SU-DHL-6 (cell line): Measurements from ENCODE around the gene CCDC40.

ENCODE experiments used
- H2AFZ ChIP-seq: fragments of 200-600 bp; sonication (generic); 2 replicates; pipeline ENCODE4 v1.6.1; 2014; ENCODE audit warnings: low read depth, mild to moderate bottlenecking, moderate library complexity, mixed read lengths, antibody characterized with exemption, low read length; ENCODE audit not compliant: severe bottlenecking
- H3F3A ChIP-seq: fragments of 200-600 bp; shearing (Covaris generic); 2 replicates; pipeline ENCODE4 v1.6.0; 2016; ENCODE audit warnings: antibody characterized with exemption, mild to moderate bottlenecking; ENCODE audit not compliant: insufficient read depth
- H3K27ac ChIP-seq: fragments of 200-600 bp; sonication (generic); 2 replicates; pipeline ENCODE4 v1.5.1; 2016; ENCODE audit warnings: low read depth, mild to moderate bottlenecking, low read length, moderate library complexity, mixed read lengths
- H3K27me3 ChIP-seq: fragments of 200-600 bp; sonication (generic), shearing (Covaris generic); 2 replicates; pipeline ENCODE4 v1.6.0; 2014; ENCODE audit warnings: mild to moderate bottlenecking, low read length
- H3K36me3 ChIP-seq: fragments of 200-600 bp; sonication (generic); 2 replicates; pipeline ENCODE4 v1.6.1; 2014; ENCODE audit warnings: mild to moderate bottlenecking, low read length, mixed read lengths
- H3K4me2 ChIP-seq: fragments of 300-600, 200-600 bp; shearing (Covaris generic), sonication (generic); 2 replicates; pipeline ENCODE4 v1.6.0; 2014; ENCODE audit warnings: low read length, low read depth, mild to moderate bottlenecking; ENCODE audit not compliant: poor library complexity, severe bottlenecking
- H3K4me3 ChIP-seq: fragments of 200-600 bp; sonication (generic); 2 replicates; pipeline ENCODE4 v1.5.1; 2014; ENCODE audit warnings: antibody characterized with exemption, low read length, mild to moderate bottlenecking, mixed read lengths; ENCODE audit not compliant: insufficient read depth, poor library complexity, severe bottlenecking
- H3K79me2 ChIP-seq: fragments of 200-600 bp; sonication (generic); 2 replicates; pipeline ENCODE4 v1.6.1; 2014; ENCODE audit warnings: mild to moderate bottlenecking, low read length, moderate library complexity; ENCODE audit not compliant: insufficient read depth
- H3K9ac ChIP-seq: fragments of 200-600 bp; sonication (generic); 2 replicates; pipeline ENCODE4 v1.7.0; 2014; ENCODE audit warnings: mild to moderate bottlenecking, low read length
- H3K9me2 ChIP-seq: fragments of 200-600 bp; sonication (generic); replicated peaks from 2 replicates; pipeline ENCODE4 v1.6.1; 2014; ENCODE audit warnings: low read length; ENCODE audit not compliant: insufficient read depth
- H3K9me3 ChIP-seq: fragments of 200-600 bp; sonication (generic); 2 replicates; pipeline ENCODE4 v1.6.1; 2014; ENCODE audit warnings: low read length, mixed read lengths; ENCODE audit not compliant: insufficient read depth
- H4K20me1 ChIP-seq: fragments of 200-600 bp; sonication (generic); 2 replicates; pipeline ENCODE4 v1.6.1; 2014; ENCODE audit warnings: low read depth, mild to moderate bottlenecking, antibody characterized with exemption, low read length, moderate library complexity, mixed read lengths
- EZH2phosphoT487 ChIP-seq: fragments of 200-600 bp; sonication (generic), shearing (Covaris generic); conservative IDR thresholded peaks from 2 replicates; pipeline ENCODE4 v1.6.1; 2018; ENCODE audit warnings: mild to moderate bottlenecking, antibody characterized with exemption, low read length, moderate library complexity, mixed read lengths
- TF ChIP-seq, protein P1 (sequence below): fragments of 200-600 bp; sonication (generic); IDR thresholded peaks from one replicate; pipeline ENCODE4 v1.5.1; 2017; ENCODE audit warnings: antibody characterized with exemption, mild to moderate bottlenecking, low read length, moderate library complexity; ENCODE audit not compliant: insufficient read depth, poor library complexity, severe bottlenecking

Gene CCDC40

DNA sequence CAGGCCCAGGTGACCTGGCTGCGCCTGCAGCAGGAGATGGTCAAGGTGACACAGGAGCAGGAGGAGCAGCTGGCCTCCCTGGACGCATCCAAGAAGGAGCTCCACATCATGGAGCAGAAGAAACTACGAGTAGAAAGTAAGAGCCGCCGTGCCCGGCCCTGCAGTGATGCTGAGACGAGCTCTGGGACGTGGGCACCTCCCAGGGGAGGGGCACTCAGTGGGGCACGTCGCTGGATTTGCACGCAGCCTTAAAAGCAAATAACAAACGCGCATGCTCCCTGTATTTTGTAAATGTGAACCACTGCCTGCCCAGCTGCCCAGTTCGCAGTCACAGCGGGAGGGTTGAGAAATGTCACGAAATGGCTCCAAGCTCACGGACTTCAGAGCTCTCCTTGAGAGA is 49.6 kb downstream of the CCDC40 start:
- no peaks in the 10 kb centered on the region for H4K20me1 ChIP-seq
- no peaks in the 10 kb centered on the region for H3K79me2 ChIP-seq
- H3K27ac ChIP-seq: no peak overlapping the region
- no peaks in the 10 kb centered on the region for H3K36me3 ChIP-seq
- no peak overlapping the region for H2AFZ ChIP-seq
- TF ChIP-seq, protein P1, sequence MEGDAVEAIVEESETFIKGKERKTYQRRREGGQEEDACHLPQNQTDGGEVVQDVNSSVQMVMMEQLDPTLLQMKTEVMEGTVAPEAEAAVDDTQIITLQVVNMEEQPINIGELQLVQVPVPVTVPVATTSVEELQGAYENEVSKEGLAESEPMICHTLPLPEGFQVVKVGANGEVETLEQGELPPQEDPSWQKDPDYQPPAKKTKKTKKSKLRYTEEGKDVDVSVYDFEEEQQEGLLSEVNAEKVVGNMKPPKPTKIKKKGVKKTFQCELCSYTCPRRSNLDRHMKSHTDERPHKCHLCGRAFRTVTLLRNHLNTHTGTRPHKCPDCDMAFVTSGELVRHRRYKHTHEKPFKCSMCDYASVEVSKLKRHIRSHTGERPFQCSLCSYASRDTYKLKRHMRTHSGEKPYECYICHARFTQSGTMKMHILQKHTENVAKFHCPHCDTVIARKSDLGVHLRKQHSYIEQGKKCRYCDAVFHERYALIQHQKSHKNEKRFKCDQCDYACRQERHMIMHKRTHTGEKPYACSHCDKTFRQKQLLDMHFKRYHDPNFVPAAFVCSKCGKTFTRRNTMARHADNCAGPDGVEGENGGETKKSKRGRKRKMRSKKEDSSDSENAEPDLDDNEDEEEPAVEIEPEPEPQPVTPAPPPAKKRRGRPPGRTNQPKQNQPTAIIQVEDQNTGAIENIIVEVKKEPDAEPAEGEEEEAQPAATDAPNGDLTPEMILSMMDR: no peak
- TF ChIP-seq EZH2phosphoT487: no peak
- H3K9ac ChIP-seq: no peak overlapping the region
- H3F3A ChIP-seq: no peaks in the 10 kb centered on the region
- no peak overlapping the region for H3K4me2 ChIP-seq
- H3K27me3 ChIP-seq: no peaks in the 10 kb centered on the region
- H3K9me3 ChIP-seq: no peaks in the 10 kb centered on the region
- no peak overlapping the region for H3K4me3 ChIP-seq
- H3K9me2 ChIP-seq: no peaks in the 10 kb centered on the region

DNA sequence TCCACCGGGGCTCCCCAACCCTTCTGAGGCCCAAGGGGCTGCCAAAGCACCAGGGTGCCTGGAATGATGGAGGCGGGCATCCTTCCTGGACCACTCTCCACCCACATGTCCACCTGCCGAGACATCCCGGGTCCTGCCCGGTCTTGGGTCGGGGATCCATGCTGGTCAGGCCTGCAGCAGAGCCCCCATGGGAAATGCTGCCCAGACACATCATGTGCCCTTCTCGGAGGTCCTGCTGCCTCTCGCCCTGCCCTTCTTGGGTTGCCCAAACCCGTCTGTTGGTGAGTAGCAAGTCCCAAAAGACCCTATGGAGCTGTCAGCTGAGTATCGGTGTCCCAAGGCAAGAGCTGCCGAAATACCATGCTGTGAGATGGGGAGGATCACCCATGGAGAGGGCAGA is 50.2 kb downstream of the CCDC40 start:
- H3F3A ChIP-seq: no peaks in the 10 kb centered on the region
- no peaks in the 10 kb centered on the region for H4K20me1 ChIP-seq
- no peak overlapping the region for H3K27ac ChIP-seq
- no peak overlapping the region for H3K4me2 ChIP-seq
- H3K79me2 ChIP-seq: no peaks in the 10 kb centered on the region
- H3K4me3 ChIP-seq: no peak overlapping the region
- no peak for TF ChIP-seq EZH2phosphoT487
- TF ChIP-seq, protein P1: no peak
- H3K36me3 ChIP-seq: no peaks in the 10 kb centered on the region
- no peak overlapping the region for H3K9ac ChIP-seq
- no peaks in the 10 kb centered on the region for H3K9me2 ChIP-seq
- no peaks in the 10 kb centered on the region for H3K27me3 ChIP-seq
- H3K9me3 ChIP-seq: no peaks in the 10 kb centered on the region
- no peak overlapping the region for H2AFZ ChIP-seq

- H3K9ac ChIP-seq: no peak overlapping the region
- no peak for TF ChIP-seq EZH2phosphoT487
- TF ChIP-seq, protein P1: no peak
Observed at GRCh38 chr17:80087346-80088265, 51.2 kb downstream of the CCDC40 start.

More at GRCh38 chr17:80087346-80088265, 51.2 kb downstream of the CCDC40 start:
- Histone ChIP-seq H3K27ac (no peak overlapping the region), H3K9me3 (no peaks in the 10 kb centered on the region), H3K4me2 (no peak overlapping the region), H3F3A (no peaks in the 10 kb centered on the region), H3K9me2 (no peaks in the 10 kb centered on the region), H3K36me3 (no peaks in the 10 kb centered on the region), H4K20me1 (no peaks in the 10 kb centered on the region), H3K4me3 (no peak overlapping the region), H3K79me2 (no peaks in the 10 kb centered on the region), H2AFZ (no peak overlapping the region), H3K27me3 (no peaks in the 10 kb centered on the region)
